ENCODE data around the gene ACACB.

ACACB gene

DNA sequence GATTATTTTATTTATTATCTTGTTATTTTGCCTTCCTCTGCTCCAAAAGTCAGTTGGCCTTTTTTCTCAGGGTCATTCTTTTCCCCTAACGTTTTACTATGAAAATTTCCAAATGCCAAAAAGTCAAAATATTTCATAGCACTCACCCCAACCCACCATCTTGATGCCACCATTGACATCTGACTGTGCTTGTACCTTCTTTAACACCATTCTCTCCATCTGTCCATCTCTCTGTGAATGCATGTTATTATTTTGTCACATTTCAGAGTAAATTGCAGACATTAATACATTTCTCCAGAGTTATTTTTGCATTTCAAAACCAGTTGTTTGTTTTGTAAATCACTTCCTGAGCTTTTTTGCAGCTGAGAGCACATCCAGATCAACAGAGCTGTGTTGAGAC, 154.1 kb downstream of the ACACB start:
- no peak for DNase-seq (ENCODE audit: low read depth)
- TF ChIP-seq, protein P1, sequence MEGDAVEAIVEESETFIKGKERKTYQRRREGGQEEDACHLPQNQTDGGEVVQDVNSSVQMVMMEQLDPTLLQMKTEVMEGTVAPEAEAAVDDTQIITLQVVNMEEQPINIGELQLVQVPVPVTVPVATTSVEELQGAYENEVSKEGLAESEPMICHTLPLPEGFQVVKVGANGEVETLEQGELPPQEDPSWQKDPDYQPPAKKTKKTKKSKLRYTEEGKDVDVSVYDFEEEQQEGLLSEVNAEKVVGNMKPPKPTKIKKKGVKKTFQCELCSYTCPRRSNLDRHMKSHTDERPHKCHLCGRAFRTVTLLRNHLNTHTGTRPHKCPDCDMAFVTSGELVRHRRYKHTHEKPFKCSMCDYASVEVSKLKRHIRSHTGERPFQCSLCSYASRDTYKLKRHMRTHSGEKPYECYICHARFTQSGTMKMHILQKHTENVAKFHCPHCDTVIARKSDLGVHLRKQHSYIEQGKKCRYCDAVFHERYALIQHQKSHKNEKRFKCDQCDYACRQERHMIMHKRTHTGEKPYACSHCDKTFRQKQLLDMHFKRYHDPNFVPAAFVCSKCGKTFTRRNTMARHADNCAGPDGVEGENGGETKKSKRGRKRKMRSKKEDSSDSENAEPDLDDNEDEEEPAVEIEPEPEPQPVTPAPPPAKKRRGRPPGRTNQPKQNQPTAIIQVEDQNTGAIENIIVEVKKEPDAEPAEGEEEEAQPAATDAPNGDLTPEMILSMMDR (conservative IDR thresholded peaks at IDR 0.05; ENCODE audit: low read length) = no peak

DNA sequence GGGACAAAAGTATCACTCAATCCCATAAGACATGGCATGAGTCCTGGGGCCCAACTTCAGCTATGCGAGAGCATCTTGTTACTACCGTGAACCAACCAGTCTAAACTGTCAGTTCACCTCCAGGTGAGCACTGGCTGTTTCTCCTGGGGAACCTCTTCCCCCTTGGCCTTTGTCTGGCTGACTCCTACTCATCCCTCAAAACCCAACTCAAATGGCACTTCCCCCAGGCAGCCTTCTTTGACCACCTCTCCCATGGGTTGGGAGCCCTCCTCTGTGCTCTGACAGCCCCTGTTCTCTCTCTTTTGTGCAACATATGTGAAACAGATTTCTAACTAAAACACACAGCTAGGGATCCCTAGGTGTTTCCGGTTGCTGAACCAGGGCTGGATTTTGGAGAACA, 155.0 kb downstream of the ACACB start:
- DNase-seq (ENCODE audit: low read depth) = no peak
- H3K4me3 ChIP-seq (ENCODE audit: low read length) = no peak overlapping the region
- TF ChIP-seq, protein P1 (conservative IDR thresholded peaks at IDR 0.05; ENCODE audit: low read length) = no peak

More for the DNA sequence above, 154.1 kb downstream of the ACACB start:
- no peak overlapping the region for H3K4me3 ChIP-seq (ENCODE audit: low read length)

DNA sequence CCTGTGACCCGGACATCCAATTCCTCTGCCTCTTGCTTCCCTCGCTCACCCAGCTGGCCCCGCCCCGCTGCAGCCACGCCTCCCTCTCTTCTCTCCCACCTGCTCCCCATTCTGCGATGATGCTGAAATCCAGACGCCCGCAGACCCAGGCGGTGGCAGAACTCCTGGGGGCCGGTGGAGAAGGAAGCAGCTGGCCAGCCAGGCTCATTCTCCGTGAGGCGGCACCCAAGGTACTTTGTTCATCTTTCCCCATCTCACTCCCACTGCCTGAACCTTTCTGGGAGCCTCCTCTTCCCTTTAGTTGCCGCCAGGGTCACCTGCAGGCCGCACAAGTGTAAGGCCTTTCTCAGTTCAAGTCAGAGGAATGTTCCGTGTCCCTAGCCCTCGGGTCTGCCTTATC, 157.0 kb downstream of the ACACB start:
- TF ChIP-seq, protein P1 (conservative IDR thresholded peaks at IDR 0.05; ENCODE audit: low read length) = no peak
- DNase-seq (ENCODE audit: low read depth) = no peak
- no peak overlapping the region for H3K4me3 ChIP-seq (ENCODE audit: low read length)

DNA sequence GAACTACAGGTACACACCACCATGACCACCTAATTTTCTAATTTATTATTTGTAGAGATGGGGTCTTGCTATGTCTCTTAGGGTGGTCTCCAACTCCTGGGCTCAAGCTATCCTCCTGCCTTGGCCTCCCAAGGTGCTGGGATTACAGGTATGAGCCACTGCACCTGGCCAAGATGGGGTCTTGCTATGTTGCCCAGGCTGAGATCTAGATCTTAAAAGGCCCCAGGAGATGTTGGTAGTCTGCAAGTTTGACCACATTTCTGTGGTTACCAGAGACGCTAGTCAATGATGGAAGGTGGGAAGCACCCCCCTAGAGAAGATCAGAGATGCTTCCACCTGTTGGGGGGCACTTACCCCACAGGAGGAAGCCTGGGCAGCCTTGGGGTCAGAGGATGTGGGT, 158.0 kb downstream of the ACACB start:
- H3K4me3 ChIP-seq (ENCODE audit: low read length) = no peak overlapping the region
- TF ChIP-seq, protein P1 (conservative IDR thresholded peaks at IDR 0.05; ENCODE audit: low read length) = no peak
- no peak for DNase-seq (ENCODE audit: low read depth)

DNA sequence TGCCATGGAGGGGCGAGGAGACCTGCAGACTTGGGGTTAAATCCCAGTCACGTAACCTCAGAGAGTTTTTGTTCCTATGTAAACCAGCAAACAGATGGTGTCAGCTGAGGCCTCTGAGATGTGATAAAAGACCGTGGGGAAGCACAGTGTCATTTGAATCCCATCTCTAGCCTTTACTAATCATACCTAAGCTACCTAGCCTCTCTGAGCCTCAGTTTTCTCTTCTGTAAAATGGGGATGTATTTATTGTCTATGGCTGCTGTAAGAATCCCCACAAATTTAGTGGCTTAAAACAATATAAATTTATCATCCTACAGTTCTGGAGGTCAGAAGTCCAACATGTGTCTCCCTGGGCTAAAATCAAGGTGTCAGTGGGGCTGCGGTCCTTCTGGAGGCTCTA, 158.8 kb downstream of the ACACB start:
- TF ChIP-seq, protein P1 (conservative IDR thresholded peaks at IDR 0.05; ENCODE audit: low read length) = no peak
- H3K4me3 ChIP-seq (ENCODE audit: low read length) = no peak overlapping the region
- no peak for DNase-seq (ENCODE audit: low read depth)

DNA sequence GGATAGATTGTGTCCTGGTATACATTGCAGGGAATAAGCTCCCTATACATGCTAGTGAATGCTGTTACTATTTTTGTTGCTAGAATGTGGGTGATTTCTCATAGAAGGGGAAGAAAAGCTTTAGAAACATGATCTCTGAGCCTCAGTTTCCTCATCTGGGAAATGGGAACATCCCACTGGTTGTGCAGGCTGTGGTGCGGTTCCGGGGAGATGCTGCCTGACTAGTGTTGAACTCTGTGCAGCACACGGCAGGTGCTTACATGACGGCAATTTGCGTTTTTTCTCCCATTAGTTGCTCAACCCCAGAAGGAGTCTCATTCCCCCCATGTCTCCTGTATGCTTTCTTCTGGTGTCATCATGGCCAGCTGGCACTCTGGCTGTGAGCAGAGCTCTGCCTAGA, 159.8 kb downstream of the ACACB start:
- TF ChIP-seq, protein P1 (conservative IDR thresholded peaks at IDR 0.05; ENCODE audit: low read length) = no peak
- H3K4me3 ChIP-seq (ENCODE audit: low read length) = no peak overlapping the region
- DNase-seq (ENCODE audit: low read depth) = no peak

DNA sequence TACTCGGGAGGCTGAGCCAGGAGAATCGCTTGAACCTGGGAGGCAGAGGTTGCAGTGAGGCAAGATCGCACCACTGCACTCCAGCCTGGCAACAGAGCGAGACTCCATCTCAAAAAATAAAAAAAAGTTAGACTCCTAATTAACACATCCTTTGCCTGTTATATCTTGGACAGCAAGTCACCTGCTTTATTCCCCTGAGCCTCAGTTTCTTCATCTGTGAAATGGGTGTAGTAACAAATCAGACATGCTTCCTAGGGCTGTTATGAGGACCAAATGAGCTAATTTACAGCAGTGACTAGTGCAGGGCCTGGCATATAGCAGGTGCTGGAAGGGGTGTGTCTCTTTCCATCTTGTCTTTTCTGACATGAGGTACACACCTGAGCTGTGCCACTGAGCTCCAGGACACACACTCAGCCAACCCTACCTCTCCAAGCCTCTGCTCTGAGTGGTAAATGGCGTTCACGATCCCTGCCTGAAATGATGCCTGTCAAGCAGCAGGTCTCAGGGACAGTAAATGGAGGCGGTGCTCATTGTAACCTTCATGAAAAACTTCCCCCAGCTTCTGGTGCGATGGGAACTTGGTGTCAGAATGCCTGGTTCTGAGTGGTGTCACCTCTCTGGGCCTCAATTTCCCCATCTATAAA, 161.0 kb downstream of the ACACB start:
- no peak for DNase-seq (ENCODE audit: low read depth)
- TF ChIP-seq, protein P1 (conservative IDR thresholded peaks at IDR 0.05; ENCODE audit: low read length) = no peak
- H3K4me3 ChIP-seq (ENCODE audit: low read length) = no peak overlapping the region
